Suppressor macrophage treated with lipopolysaccharide for 4 hours (primary cell): ENCODE data around the gene GRAMD4.

Experiments used
- DNase-seq: peaks from one replicate; pipeline ENCODE4 v3.0.0-alpha.2; 2020

The GRAMD4 gene

DNA sequence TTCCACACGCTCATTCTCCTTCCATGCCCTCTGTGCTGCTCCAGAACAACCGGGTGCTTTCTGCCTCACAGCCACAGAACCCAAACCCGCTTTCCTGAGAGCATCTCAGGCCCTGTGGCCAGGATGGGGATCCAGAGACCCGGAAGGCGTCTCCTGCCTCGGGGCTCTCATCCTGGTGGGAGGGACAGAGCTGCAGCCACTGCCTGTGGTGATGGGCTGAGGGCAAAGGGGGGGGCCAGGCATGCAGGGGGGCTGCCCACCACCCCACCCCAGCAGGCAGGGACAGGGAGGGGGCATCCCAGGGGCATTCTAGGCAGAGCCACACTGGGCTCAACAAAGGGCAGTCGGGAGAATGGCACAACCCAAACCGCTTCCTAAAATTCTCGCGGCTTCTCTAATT, 76.4 kb downstream of the GRAMD4 start:
- no peak for DNase-seq

DNA sequence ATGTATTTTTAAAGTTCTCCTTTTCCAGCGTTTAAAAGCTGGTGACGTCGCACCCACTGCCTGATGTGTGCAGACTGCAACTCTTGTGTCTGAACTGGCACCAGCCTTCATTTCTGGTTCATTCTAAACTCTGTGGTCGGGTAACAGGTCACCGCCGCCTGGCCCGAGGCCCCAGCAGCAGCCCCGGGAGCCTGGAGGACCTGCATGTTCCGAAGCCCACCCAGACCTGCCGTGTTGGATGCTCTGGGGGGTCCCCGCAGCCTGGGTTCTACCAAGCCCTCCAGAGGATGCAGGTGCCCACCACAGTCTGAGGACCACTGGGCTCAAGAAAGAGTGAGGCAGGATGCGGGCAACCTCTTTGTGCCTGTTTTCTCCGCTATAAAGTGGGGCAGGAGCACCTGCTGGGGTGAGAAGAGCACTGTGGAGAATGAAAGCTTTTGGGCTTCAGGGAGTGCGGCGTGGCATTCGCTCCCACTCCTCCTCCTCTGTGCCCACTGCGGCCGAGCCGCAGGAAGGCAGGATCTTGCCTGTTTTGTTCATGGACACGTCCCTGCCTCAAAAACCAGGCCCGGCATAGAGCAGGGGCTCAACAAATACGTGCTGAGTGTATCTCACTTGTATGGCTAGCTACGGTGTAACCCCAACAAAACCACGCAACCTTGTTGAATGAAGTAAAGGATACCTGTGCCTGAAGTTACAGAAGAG, 77.8 kb downstream of the GRAMD4 start:
- no peak for DNase-seq

DNA sequence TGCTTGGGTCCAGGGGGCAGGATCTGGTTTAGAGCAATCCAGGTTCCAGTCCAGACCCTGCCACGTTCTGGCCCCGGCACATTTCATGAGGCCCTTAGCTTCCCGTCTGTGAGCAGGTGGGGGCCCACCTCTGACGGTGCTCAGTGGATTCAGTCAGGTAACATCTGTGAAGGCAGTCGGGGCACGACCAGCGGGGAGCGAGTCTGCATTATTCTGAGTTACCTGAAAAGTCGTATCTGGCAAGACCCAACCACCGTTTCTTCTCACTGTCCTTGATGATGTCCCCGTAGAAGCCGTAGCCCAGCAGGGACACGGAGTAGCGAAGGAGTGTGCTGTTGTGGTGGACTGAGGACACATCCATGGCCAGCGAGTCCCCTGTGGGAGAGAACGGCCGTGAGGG, 78.9 kb downstream of the GRAMD4 start:
- no peak for DNase-seq

GRCh38 chr22:46701262-46701661, 81.1 kb downstream of the GRAMD4 start:
- DNase-seq = no peak

GRCh38 chr22:46703171-46703995, 83.2 kb downstream of the GRAMD4 start:
- DNase-seq = no peak

DNA sequence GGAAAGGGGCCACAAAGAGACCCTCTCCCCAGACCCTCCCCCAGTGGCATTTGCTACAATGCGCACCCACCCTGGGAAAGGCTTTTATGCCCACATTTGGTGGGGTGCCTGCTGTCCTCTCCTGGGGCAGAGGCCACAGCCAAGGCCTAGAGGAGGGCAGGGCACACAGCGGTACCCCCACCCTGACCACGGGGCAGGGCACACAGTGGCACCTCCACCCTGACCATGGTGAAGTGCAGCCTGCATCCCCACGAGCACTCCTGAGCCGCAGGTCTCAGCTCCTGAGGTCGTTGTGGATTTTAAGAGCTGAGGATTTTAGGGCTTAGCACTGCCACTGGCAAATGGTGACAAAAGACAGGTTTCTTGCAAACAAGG, 83.8 kb downstream of the GRAMD4 start:
- no peak for DNase-seq

DNA sequence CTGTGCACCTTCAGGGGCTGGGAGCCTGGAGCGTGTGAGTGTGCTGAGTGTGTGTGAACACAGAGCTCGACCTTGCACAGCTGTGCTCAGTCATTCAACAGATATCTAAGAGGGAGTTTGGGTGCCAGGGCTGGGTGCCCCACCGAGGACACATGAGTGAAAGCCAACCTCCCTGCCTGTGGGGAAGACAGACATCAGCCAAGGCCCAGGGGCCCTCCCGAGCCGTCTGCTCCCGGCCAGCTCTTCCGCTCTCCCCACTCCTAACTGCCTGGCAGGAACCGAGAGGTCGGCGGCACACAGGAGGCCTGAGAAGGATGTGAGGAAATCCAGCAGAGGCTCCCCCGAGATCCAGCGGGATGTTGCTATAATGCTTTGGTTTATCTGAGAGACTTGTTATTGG, 85.9 kb downstream of the GRAMD4 start:
- DNase-seq = no peak

DNA sequence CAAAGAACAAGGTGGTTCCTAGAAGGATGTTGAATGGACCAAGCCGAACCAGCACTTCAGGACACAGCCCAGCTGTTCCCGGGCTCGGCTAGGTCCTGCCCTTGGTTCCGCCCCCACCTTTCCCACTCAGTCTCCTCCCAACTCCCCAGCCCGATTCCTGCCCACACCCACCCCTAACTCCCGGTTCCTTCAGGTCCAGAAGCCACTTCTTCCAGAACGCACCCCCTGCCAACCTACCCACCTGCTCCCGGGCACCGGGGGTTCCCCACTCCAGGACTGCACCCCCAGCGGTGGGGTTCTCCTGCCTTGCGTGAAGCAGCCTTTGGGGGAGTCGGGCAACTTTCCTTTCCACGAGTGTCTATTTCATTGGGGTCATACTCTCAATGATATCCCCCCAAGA, 87.1 kb downstream of the GRAMD4 start:
- DNase-seq = no peak

DNA sequence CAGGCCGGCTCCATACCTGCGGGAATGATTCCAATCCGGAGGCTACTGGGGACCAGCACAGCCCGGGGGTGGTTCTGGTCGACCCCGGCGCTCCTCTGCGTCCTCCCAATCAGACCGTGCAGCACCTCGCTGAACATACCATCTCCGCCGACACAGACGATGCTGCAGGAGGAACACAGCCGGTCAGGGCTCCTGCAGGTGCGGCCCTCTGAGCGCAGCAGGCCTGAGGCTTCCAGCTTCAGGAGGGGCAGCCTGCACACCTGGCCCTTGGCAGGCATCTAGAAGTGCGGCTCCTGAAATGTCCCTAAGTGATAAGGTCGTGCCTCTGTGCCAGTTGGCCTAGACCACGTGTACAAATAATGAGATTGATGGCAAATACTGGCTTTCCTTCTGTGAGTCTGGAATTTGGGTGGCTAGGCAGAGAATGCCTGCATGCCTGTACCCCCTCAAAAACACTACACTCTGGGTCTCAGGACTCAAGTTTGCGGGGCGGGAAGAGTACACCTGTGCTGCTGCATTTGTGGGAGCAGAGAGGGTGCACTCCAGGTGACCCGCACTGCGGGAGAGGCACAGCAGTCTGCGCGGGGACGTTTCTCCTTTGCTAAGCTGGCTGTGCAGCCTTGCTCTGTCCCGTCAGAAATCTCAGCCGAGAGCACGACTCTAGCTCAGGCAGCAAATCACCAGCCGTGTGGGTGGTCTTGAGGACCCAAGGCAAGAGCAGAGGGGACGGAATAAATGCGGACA, 87.8 kb downstream of the GRAMD4 start:
- DNase-seq = no peak

- no peak for DNase-seq
Measured at GRCh38 chr22:46708766-46709330, 88.7 kb downstream of the GRAMD4 start.

DNA sequence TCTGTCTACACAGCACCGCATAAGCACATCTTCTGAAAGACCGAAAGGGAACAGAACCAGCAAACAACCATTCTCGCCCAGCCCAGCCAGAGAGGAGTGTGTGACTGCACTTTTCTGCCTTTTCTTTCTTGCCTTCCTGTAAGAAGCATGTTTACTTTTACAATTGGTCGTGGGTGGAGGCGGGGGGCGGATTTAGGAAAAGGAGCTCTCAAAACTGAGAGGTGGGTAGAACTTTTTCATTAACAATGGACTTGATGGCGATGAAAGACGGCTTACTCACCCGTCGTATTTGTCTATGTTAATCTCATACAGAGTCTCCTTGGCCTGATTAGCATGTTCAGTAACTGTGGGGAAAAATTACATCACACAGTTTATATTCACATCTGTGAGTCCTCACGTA, 90.6 kb downstream of the GRAMD4 start:
- DNase-seq = no peak

DNA sequence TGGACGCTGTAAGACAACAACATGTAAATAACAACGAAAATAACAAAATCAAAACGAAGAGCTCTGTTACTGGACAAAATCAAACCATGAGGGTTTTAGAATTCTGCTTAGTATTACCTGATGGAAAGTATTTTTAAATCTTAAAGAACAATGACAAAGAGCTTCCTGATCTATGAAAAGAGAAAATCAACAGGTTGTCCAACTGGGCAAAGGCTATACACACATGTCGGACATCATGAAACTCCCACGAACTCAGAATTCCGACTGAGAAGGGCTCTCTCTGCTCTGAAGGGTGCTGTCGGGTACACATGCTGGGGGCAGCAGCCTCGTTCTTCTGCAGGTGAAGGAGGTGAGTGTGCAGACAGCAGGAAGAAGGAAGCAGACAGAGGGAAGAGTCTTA, 92.1 kb downstream of the GRAMD4 start:
- no peak for DNase-seq

GRCh38 chr22:46714550-46714949, 94.4 kb downstream of the GRAMD4 start:
- no peak for DNase-seq

- no peak for DNase-seq
Measured at GRCh38 chr22:46719921-46720320, 99.7 kb downstream of the GRAMD4 start.

- no peak for DNase-seq
Measured at GRCh38 chr22:46721501-46722085, 101.4 kb downstream of the GRAMD4 start.

DNA sequence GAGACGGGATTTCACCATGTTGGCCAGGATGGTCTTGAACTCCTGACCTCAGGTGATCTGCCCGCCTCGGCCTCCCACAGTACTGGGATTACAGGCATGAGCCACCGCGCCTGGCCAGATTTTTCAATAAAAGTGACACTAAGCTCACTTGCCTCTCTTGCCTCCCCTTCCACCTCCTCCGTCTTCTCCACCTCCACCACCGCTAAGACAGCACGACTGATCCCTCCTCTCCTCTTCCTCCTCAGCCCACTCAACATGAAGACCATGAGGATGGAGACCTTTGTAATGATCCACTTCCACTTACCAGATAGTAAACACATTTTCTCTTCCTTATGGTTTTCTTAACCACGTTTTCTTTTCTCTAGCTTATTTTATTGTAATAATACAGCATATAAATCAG, 103.7 kb downstream of the GRAMD4 start:
- no peak for DNase-seq

- no peak for DNase-seq
Measured at GRCh38 chr22:46725096-46725495, 104.9 kb downstream of the GRAMD4 start.

DNA sequence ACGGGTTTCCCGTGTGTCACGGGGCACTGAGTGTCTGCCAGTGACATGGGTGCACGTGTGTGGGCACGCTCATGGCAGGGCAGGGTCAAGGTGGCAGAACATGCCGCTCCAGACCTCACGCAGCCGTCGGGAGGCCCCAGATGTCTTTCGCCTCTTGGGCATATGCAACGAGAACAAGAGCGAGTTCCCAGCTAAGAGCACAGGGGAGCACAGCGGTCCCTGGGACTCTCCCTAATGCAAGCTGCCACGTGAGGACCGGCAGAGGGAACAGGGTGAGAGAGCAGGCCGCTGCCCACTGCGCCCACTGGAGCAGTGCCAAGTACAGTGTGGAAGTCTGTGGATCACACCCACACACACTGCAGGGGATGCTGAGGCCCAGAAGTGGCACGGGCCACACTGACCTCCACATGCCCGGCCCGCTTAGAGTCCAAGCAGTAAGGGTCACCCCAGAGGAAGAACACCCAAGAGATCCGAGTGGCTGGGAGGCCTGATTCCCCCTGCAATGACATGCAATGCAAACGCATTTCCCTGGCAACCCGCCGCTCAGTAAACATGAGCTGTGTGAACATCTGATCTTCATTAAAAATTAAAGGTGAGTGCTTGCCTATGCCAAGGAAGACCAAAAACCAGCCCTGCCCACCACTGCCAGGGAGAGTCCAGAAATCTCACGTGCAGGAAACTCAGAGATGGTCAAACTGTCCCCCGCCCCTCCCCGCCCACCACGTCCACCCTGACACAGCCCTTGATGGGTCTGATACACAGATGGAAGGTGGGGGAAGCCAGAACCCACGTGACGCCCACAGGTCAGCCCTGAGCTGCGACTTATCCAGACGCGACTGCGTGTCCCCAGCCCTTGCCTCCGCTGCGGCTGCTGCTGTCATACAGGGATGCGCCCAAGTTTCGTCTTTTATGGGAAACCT, 106.1 kb downstream of the GRAMD4 start:
- DNase-seq = no peak

DNA sequence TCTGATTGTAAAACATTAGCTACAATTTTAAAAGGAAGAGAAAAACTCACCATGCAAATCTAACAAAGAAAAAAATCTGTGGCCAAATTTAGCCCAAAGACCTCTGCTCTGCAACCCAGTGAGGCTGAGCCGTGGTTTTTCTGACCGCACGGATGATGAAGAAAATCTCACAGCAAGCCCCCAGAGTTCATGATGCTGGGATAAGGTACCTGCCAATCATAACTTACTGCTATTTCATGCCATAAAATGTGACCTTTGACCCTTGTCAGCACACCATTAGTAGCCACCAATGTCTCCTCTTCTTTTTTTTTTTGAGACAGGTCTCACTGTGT, 106.8 kb downstream of the GRAMD4 start:
- no peak for DNase-seq

DNA sequence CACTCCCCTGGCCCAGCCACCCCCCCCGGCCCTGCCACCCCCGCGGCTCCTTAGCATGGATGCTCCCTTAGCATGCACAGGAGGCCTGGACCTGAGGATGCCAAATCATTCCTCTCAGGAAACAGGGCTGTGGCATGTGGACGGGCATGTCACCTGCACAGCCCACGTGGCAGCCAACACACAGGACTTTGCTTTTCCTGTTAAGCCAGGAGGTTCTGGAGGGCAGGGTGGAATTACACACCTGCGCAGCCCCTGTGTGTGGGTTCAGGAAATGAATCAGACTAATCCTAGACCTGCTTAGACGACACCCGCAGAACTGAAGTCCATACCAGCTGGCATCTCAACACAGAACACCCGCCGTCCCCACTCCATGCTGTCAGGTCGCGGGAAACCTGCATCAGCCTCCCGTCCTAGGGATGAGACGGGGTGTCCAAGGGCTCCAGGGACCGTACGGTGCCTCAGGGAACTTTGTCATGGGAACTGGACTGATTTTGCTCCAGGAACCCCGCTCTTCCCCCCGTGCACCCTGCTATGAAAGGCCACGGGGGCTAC, 107.7 kb downstream of the GRAMD4 start:
- DNase-seq = no peak

DNA sequence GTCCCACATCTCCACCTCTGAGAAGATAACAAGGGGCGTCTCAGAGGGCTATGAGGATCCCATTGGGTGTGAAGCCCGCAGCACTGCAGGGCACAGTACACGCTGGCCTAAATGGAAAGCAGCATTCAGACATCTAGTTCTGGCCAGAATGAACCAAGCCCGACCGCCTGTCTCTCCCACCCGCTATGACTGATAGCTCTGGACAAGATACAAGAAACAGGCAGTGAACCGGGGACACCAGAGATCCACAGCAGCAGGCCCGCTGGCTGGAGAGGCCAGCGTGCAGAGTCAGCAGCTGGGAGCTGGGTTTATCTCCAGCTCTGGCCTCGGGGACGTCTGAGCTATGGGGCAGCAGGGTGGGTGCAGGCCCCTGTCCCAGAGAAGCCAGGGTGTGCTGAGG, 108.3 kb downstream of the GRAMD4 start:
- DNase-seq = no peak
